CD1c-positive myeloid dendritic cell (primary cell): ENCODE results near the gene BCL6B.
A peak's percentile ranks its signal among the peaks of the same experiment; 100 is the strongest.

Source experiments
- DNase-seq: peaks from one replicate; pipeline ENCODE4 v3.0.0-alpha.2; 2016; ENCODE audit errors: extremely low spot score

Gene BCL6B

GRCh38 chr17:7060165-7060891 is 37.5 kb downstream of the BCL6B start:
- DNase-seq, result peak; percentile 34

- no peak for DNase-seq
These were observed 40.8 kb downstream of the BCL6B start for GRCh38 chr17:7063518-7064094.

- peak; percentile 18 for DNase-seq
These were observed 41.4 kb downstream of the BCL6B start for GRCh38 chr17:7064261-7064660.

- DNase-seq, result no peak
These were observed 44.3 kb downstream of the BCL6B start for GRCh38 chr17:7067198-7067597.

GRCh38 chr17:7068268-7068667 is 45.4 kb downstream of the BCL6B start:
- no peak for DNase-seq

- no peak for DNase-seq
These were observed 47.9 kb downstream of the BCL6B start for GRCh38 chr17:7070712-7071111.

- DNase-seq, result no peak
These were observed 49.6 kb downstream of the BCL6B start for GRCh38 chr17:7072406-7072805.

- DNase-seq, result no peak
These were observed 52.1 kb downstream of the BCL6B start for GRCh38 chr17:7074931-7075330.

- DNase-seq, result no peak
These were observed 55.2 kb downstream of the BCL6B start for GRCh38 chr17:7077911-7078546.

GRCh38 chr17:7078711-7079110 is 55.9 kb downstream of the BCL6B start:
- DNase-seq, result no peak
